Cardiac muscle cell (in vitro differentiated cells and primary cell): ENCODE results near the gene ZFAND3. TPM values are rescaled to one million over a fixed set of nuclear protein-coding genes. Genes with fewer than 3 reads are reported as not detected.
"Not testable (repeated sequence)": the region's sequence is repeated elsewhere in the genome, so short reads cannot be mapped to it uniquely, and the experiment has no call there.

ENCODE experiments used
- DNase-seq, 2 donors: peaks; one replicate each; pipeline versions ENCODE4 v3.0.0 to v3.0.0-alpha.2; 2010 to 2017; ENCODE audit warnings: low read depth in 1 of 2, low spot score in 1 of 2
- H3K27ac ChIP-seq: fragments of 200-600 bp; sonication (generic); 2 replicates; pipeline ENCODE4 v1.5.1; 2016
- H3K27me3 ChIP-seq: fragments of 200-600 bp; sonication (generic); 2 replicates; pipeline ENCODE4 v1.6.0; 2016; ENCODE audit warnings: control low read depth
- H3K36me3 ChIP-seq: fragments of 200-600 bp; sonication (generic); 2 replicates; pipeline ENCODE4 v1.5.1; 2016; ENCODE audit warnings: control low read depth
- H3K4me1 ChIP-seq: fragments of 200-600 bp; sonication (generic); 2 replicates; pipeline ENCODE4 v1.8.1; 2017; ENCODE audit warnings: low read depth, mild to moderate bottlenecking, mixed run types
- H3K4me3 ChIP-seq: fragments of 200-600 bp; sonication (generic); 2 replicates; pipeline ENCODE4 v1.5.1; 2016; ENCODE audit warnings: mild to moderate bottlenecking
- H3K9me3 ChIP-seq: fragments of 200-600 bp; sonication (generic); 2 replicates; pipeline ENCODE4 v1.5.1; 2017; ENCODE audit warnings: low read depth, mild to moderate bottlenecking, control low read depth
- CTCF ChIP-seq: IDR thresholded peaks from 2 replicates; pipeline ENCODE4 v1.5.1; 2012; ENCODE audit warnings: low read depth, mild to moderate bottlenecking, low read length
- polyA plus RNA-seq: library from polyadenylated mRNA; unstranded; fragments of >200 nt; fragmentation: Nextera tagmentation; extraction: Ambion mirVana; gene quantifications from 2 replicates; pipeline ENCODE4 v1.2.1, GENCODE V29; 2016
- total RNA-seq: library from RNA; depleted of rRNA; stranded (reverse); fragments of >200 nt; gene quantifications from 2 replicates; pipeline ENCODE4 v1.2.3, GENCODE V29; 2016

ZFAND3 gene
- total and polyA plus RNA-seq, 2 experiments from 2014 or later, result 49.9 to 68.0 TPM

- Histone ChIP-seq H3K9me3 (no peaks in the 10 kb centered on the region), H3K4me3 (no peak overlapping the region), H3K27me3 (no peaks in the 10 kb centered on the region), H3K27ac (no peak overlapping the region), H3K4me1 (peaks cover 5% of the 10 kb centered on the region), H3K36me3 (peaks cover 7% of the 10 kb centered on the region)
- no peak for TF ChIP-seq CTCF
- DNase-seq, result peak in 1 of 2 donors; percentile 13
Observed at GRCh38 chr6:38118791-38119365, 299.4 kb downstream of the ZFAND3 start.

- H3K27ac ChIP-seq, result no peak overlapping the region
- H3K36me3 ChIP-seq, result peaks cover 7% of the 10 kb centered on the region
- H3K4me3 ChIP-seq, result no peak overlapping the region
- H3K9me3 ChIP-seq, result no peaks in the 10 kb centered on the region
- peaks cover 5% of the 10 kb centered on the region for H3K4me1 ChIP-seq
- TF ChIP-seq CTCF, result no peak
- no peak for DNase-seq
- no peaks in the 10 kb centered on the region for H3K27me3 ChIP-seq
Observed at GRCh38 chr6:38119516-38119915, 300.0 kb downstream of the ZFAND3 start.

GRCh38 chr6:38124224-38124926 is 304.8 kb downstream of the ZFAND3 start:
- H3K9me3 ChIP-seq, H3K27me3 ChIP-seq, H3K27ac ChIP-seq, H3K4me3 ChIP-seq, H3K36me3 ChIP-seq, H3K4me1 ChIP-seq, DNase-seq: not testable (repeated sequence)

- Histone ChIP-seq H3K4me3 (no peak overlapping the region), H3K27me3 (no peaks in the 10 kb centered on the region), H3K27ac (no peak overlapping the region), H3K36me3 (no peaks in the 10 kb centered on the region), H3K9me3 (no peaks in the 10 kb centered on the region), H3K4me1 (no peaks in the 10 kb centered on the region)
- no peak for TF ChIP-seq CTCF
- DNase-seq, result no peak
Observed at GRCh38 chr6:38127284-38127683, 307.8 kb downstream of the ZFAND3 start.

GRCh38 chr6:38131527-38131965 is 312.0 kb downstream of the ZFAND3 start:
- TF ChIP-seq CTCF, result no peak
- Histone ChIP-seq H3K4me3 (no peak overlapping the region), H3K27me3 (no peaks in the 10 kb centered on the region), H3K4me1 (peaks cover 15% of the 10 kb centered on the region), H3K9me3 (no peaks in the 10 kb centered on the region), H3K27ac (no peak overlapping the region), H3K36me3 (no peaks in the 10 kb centered on the region)
- DNase-seq, result peak in 1 of 2 donors; percentile 97

- H3K27me3 ChIP-seq, result no peaks in the 10 kb centered on the region
- H3K9me3 ChIP-seq, result no peaks in the 10 kb centered on the region
- H3K36me3 ChIP-seq, result no peaks in the 10 kb centered on the region
- H3K4me3 ChIP-seq, result no peak overlapping the region
- TF ChIP-seq CTCF, result no peak
- peak overlapping the region; percentile 76 for H3K27ac ChIP-seq
- H3K4me1 ChIP-seq, result peaks cover 19% of the 10 kb centered on the region
- no peak for DNase-seq
Observed at GRCh38 chr6:38133932-38134703, 314.6 kb downstream of the ZFAND3 start.
